ENCODE data around the gene TAAR8. TPM values are rescaled to one million over a fixed set of nuclear protein-coding genes. Genes with fewer than 3 reads are reported as not detected.
"Not testable (repeated sequence)": the region's sequence is repeated elsewhere in the genome, so short reads cannot be mapped to it uniquely, and the experiment has no call there.

The TAAR8 gene
- total and polyA plus RNA-seq, 9 donors = not detected

DNA sequence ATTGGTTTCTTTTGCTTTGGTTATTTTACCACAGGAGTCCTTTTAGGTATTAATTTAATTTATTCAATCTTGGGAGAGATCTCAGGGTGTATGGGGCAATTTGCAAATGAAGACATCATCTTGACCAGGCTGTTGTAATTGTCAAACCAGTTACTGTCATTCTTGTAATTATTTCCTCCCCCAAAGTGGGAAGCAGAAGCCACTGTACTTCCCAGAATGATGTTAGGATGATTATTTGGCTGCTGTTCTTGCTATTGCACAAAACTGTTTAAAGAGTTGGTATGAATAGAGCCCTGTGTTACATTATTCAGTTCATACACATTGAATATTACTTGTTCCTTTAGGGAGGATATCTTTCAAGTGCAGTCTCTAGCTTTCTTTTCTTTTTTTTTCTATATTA, 19.3 kb downstream of the TAAR8 start:
- no peak overlapping the region for H3K27ac ChIP-seq (ENCODE audit: low read length)
- no peaks in the 10 kb centered on the region for H3K36me3 ChIP-seq (ENCODE audit: control insufficient read depth, insufficient read depth, low read length)
- H3K9me3 ChIP-seq (replicated peaks; ENCODE audit: control insufficient read depth, low read depth, low read length) = no peaks in the 10 kb centered on the region
- no peaks in the 10 kb centered on the region for H3K4me1 ChIP-seq (ENCODE audit: control insufficient read depth, insufficient read depth, low read length)
- H3K27me3 ChIP-seq (ENCODE audit: control insufficient read depth, insufficient read depth, low read length) = peaks cover 3% of the 10 kb centered on the region
- no peak overlapping the region for H3K4me3 ChIP-seq (ENCODE audit: low read length)
- DNase-seq = peak; percentile 16

GRCh38 chr6:132584698-132585097, 32.2 kb downstream of the TAAR8 start:
- no CpG with 5 or more reads among the region's 1 CpG for WGBS (ENCODE audit: insufficient coverage)
- Histone ChIP-seq H3K4me3 (ENCODE audit: low read length) (no peak overlapping the region), H3K9me3 (replicated peaks; ENCODE audit: control insufficient read depth, low read depth, low read length) (peaks cover 2% of the 10 kb centered on the region), H3K4me1 (ENCODE audit: control insufficient read depth, insufficient read depth, low read length) (no peaks in the 10 kb centered on the region), H3K27ac (ENCODE audit: low read length) (no peak overlapping the region), H3K36me3 (ENCODE audit: control insufficient read depth, insufficient read depth, low read length) (no peaks in the 10 kb centered on the region), H3K27me3 (ENCODE audit: control insufficient read depth, insufficient read depth, low read length) (no peaks in the 10 kb centered on the region)
- DNase-seq = no peak

- Histone ChIP-seq H3K27ac (ENCODE audit: low read length) (no peak overlapping the region), H3K4me1 (ENCODE audit: control insufficient read depth, insufficient read depth, low read length) (no peaks in the 10 kb centered on the region), H3K4me3 (ENCODE audit: low read length) (no peak overlapping the region), H3K27me3 (ENCODE audit: control insufficient read depth, insufficient read depth, low read length) (no peaks in the 10 kb centered on the region), H3K36me3 (ENCODE audit: control insufficient read depth, insufficient read depth, low read length) (no peaks in the 10 kb centered on the region), H3K9me3 (replicated peaks; ENCODE audit: control insufficient read depth, low read depth, low read length) (no peaks in the 10 kb centered on the region)
- WGBS (ENCODE audit: insufficient coverage) = 40% methylated on average over 1 of the region's 2 CpGs
- DNase-seq = no peak
Observed at GRCh38 chr6:132587424-132587823, 35.0 kb downstream of the TAAR8 start.

- Histone ChIP-seq H3K27ac (ENCODE audit: low read length) (no peak within 1 kb of the TSS), H3K9me3 (replicated peaks; ENCODE audit: control insufficient read depth, low read depth, low read length) (no peaks in the 10 kb centered on the region), H3K4me3 (ENCODE audit: low read length) (no peak within 1 kb of the TSS), H3K4me1 (ENCODE audit: control insufficient read depth, insufficient read depth, low read length) (no peaks in the 10 kb centered on the region), H3K36me3 (ENCODE audit: control insufficient read depth, insufficient read depth, low read length) (no peaks in the 10 kb centered on the region), H3K27me3 (ENCODE audit: control insufficient read depth, insufficient read depth, low read length) (no peaks in the 10 kb centered on the region)
- WGBS (ENCODE audit: insufficient coverage) = 25% methylated on average over 1 of the region's 5 CpGs
- DNase-seq = no peak
Observed at GRCh38 chr6:132589454-132589853, 37.0 kb downstream of the TAAR8 start, which contains the start of gene TAAR5. Gene TAAR5 (minus strand): TSS chr6:132589741. CDS start chr6:132589686, 55 bp downstream.

DNA sequence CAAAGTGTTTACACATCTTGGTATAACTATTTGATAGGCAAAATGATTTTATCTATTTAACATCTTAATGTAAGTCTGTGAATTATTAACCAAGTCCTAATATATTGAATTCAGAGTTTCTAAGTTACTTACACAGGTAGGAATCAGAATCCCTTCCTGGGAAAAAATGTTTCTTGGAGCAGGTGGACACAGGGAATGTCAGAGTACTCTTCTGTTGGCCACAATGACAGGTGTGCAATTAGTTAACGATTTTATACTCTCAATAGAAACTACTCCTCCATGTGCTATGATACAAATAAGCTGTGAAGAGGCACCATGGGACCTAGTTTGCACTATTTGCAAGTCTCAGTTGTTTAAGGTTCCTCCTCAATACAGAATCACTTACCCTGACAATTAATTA, 37.9 kb downstream of the TAAR8 start:
- H3K27me3 ChIP-seq (ENCODE audit: control insufficient read depth, insufficient read depth, low read length) = no peaks in the 10 kb centered on the region
- WGBS (ENCODE audit: insufficient coverage) = no CpG with 5 or more reads among the region's 1 CpG
- H3K4me1 ChIP-seq (ENCODE audit: control insufficient read depth, insufficient read depth, low read length) = no peaks in the 10 kb centered on the region
- H3K36me3 ChIP-seq (ENCODE audit: control insufficient read depth, insufficient read depth, low read length) = no peaks in the 10 kb centered on the region
- H3K4me3 ChIP-seq (ENCODE audit: low read length) = no peak overlapping the region
- H3K27ac ChIP-seq (ENCODE audit: low read length) = no peak overlapping the region
- no peaks in the 10 kb centered on the region for H3K9me3 ChIP-seq (replicated peaks; ENCODE audit: control insufficient read depth, low read depth, low read length)
- no peak for DNase-seq

DNA sequence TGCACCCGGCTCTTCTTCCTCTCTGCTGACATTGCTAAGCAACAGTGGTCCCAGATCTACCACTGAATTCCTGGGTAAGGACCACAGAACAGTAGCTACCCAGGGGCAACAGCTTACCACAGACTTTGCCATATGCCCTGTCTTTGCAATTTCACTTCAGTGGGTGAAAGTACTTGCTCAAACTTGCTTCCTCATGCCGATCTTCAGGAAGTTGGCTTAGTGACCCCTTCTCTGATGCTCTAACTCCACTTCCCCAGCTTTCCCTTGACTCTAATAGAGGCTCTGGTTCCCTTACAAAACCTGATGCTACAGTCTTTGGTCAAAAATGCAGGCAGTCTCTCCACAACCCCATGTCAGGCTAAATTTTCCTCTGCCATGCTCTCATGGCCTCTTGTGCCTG, 40.4 kb downstream of the TAAR8 start:
- H3K4me3 ChIP-seq (ENCODE audit: low read length) = no peak overlapping the region
- H3K36me3 ChIP-seq (ENCODE audit: control insufficient read depth, insufficient read depth, low read length) = no peaks in the 10 kb centered on the region
- no peak overlapping the region for H3K27ac ChIP-seq (ENCODE audit: low read length)
- WGBS (ENCODE audit: insufficient coverage) = 53% methylated on average over 1 of the region's 2 CpGs
- H3K27me3 ChIP-seq (ENCODE audit: control insufficient read depth, insufficient read depth, low read length) = no peaks in the 10 kb centered on the region
- no peak for DNase-seq
- no peaks in the 10 kb centered on the region for H3K4me1 ChIP-seq (ENCODE audit: control insufficient read depth, insufficient read depth, low read length)
- H3K9me3 ChIP-seq (replicated peaks; ENCODE audit: control insufficient read depth, low read depth, low read length) = no peaks in the 10 kb centered on the region

GRCh38 chr6:132596201-132596600, 43.7 kb downstream of the TAAR8 start:
- DNase-seq = no peak
- WGBS (ENCODE audit: insufficient coverage) = no CpG with 5 or more reads among the region's 6 CpGs

GRCh38 chr6:132598473-132598872, 46.0 kb downstream of the TAAR8 start:
- Histone ChIP-seq H3K4me3 (ENCODE audit: low read length) (no peak overlapping the region), H3K27me3 (ENCODE audit: control insufficient read depth, insufficient read depth, low read length) (no peaks in the 10 kb centered on the region), H3K4me1 (ENCODE audit: control insufficient read depth, insufficient read depth, low read length) (no peaks in the 10 kb centered on the region), H3K36me3 (ENCODE audit: control insufficient read depth, insufficient read depth, low read length) (no peaks in the 10 kb centered on the region), H3K27ac (ENCODE audit: low read length) (no peak overlapping the region), H3K9me3 (replicated peaks; ENCODE audit: control insufficient read depth, low read depth, low read length) (no peaks in the 10 kb centered on the region)
- WGBS (ENCODE audit: insufficient coverage) = 17% methylated on average over 2 of the region's 3 CpGs
- no peak for DNase-seq

More at GRCh38 chr6:132596201-132596600, 43.7 kb downstream of the TAAR8 start:
- no peaks in the 10 kb centered on the region for H3K27me3 ChIP-seq (ENCODE audit: control insufficient read depth, insufficient read depth, low read length)
- H3K9me3 ChIP-seq (replicated peaks; ENCODE audit: control insufficient read depth, low read depth, low read length) = no peaks in the 10 kb centered on the region
- no peaks in the 10 kb centered on the region for H3K36me3 ChIP-seq (ENCODE audit: control insufficient read depth, insufficient read depth, low read length)
- no peak overlapping the region for H3K27ac ChIP-seq (ENCODE audit: low read length)
- H3K4me1 ChIP-seq (ENCODE audit: control insufficient read depth, insufficient read depth, low read length) = no peaks in the 10 kb centered on the region
- H3K4me3 ChIP-seq (ENCODE audit: low read length) = no peak overlapping the region

DNA sequence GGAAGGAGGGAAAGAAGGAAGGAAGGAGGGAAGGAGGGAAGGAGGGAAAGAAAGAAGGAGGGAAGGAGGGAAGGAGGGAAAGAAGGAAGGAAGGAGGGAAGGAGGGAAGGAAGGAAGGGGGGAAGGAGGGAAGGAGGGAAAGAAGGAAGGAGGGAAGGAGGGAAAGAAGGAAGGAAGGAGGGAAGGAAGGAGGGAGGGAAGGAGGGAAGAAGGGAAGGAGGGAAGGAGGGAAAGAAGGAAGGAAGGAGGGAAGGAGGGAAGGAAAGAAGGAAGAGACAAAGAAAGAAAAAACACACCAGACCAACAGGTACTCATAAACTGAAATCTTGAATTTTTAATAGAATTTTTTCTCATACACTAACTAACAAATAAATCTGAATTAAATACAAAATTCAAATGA, 48.4 kb downstream of the TAAR8 start:
- H3K4me1 ChIP-seq (ENCODE audit: control insufficient read depth, insufficient read depth, low read length); H3K36me3 ChIP-seq (ENCODE audit: control insufficient read depth, insufficient read depth, low read length); H3K27ac ChIP-seq (ENCODE audit: low read length); H3K4me3 ChIP-seq (ENCODE audit: low read length); H3K9me3 ChIP-seq (replicated peaks; ENCODE audit: control insufficient read depth, low read depth, low read length); DNase-seq; H3K27me3 ChIP-seq (ENCODE audit: control insufficient read depth, insufficient read depth, low read length): not testable (repeated sequence)

Measured in muscle of leg (tissue), 11 donors.